ENCODE measurements around the gene LAMA3. TPM values are rescaled to one million over a fixed set of nuclear protein-coding genes. Genes with fewer than 3 reads are reported as not detected.
A peak's percentile ranks its signal among the peaks of the same experiment; 100 is the strongest.

LAMA3 gene
- total RNA-seq, 3 donors from 2014 or later = 0.08 to 0.20 (median 0.11) TPM

DNA sequence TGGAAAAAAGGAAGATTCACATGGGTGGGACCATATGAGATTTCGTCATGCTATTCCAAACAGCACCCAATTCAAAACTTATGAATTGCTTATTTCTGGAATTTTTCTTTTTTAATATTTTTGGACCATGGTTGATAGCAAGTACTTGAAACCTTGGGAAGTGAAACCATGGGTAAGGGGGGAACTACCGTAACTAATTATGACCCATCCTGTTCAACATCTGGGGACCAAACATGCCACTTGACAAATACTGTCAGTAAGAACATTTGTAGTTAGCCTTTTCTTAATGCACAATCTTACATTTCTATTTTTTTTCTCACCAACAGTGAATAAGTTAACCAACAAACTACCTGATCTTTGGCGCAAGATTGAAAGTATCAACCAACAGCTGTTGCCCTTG is 219.6 kb downstream of the LAMA3 start:
- H3K36me3 Mint-ChIP-seq (ENCODE audit: insufficient read depth) = no peaks in the 10 kb centered on the region
- DNase-seq (no peak), ATAC-seq (no peak)
- H3K9me3 Mint-ChIP-seq = no peaks in the 10 kb centered on the region
- H3K4me1 Mint-ChIP-seq (ENCODE audit: low read depth) = no peaks in the 10 kb centered on the region
- no peaks in the 10 kb centered on the region for H3K27me3 Mint-ChIP-seq (ENCODE audit: low read depth)
- no peak overlapping the region for H3K4me3 Mint-ChIP-seq

DNA sequence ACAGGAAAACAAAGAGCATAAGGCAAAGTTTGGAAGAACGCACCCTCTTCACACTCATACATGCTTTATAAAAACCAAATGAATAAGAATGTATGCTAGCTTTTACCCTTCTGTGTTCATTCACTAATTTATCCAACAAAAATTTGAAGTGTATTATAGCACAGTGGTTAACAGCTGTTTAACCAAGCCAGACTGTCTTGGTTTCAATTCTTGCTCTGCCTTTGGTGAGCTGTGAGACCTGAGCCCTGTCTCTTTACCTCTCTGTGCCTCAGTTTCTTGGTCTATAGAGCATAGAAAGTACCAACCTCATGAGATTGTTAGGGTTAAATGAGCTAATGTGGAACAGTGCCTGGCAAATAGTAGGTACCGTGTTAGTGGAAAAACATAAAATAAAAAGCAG is 220.8 kb downstream of the LAMA3 start:
- no peaks in the 10 kb centered on the region for H3K9me3 Mint-ChIP-seq
- DNase-seq (no peak), ATAC-seq (no peak)
- no peaks in the 10 kb centered on the region for H3K4me1 Mint-ChIP-seq (ENCODE audit: low read depth)
- no peaks in the 10 kb centered on the region for H3K27me3 Mint-ChIP-seq (ENCODE audit: low read depth)
- no peak overlapping the region for H3K4me3 Mint-ChIP-seq
- no peaks in the 10 kb centered on the region for H3K36me3 Mint-ChIP-seq (ENCODE audit: insufficient read depth)

DNA sequence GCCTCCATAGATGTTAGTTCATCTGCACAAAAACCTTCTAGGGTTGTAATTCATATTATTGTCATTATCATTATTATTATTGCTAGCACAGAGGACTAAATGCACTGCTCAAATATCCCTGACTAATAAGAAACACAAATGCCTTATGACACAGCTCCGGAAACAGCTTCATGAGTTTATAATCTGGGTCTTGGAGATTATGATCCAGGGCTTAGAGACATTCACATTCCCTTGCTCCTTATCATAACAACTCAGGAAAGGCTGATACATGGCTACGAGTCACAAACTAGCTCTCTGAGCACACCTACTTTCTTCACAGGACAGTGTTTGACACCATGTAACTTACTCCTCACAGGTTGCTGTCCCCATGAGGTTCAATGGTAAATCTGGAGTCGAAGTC is 223.1 kb downstream of the LAMA3 start:
- H3K36me3 Mint-ChIP-seq (ENCODE audit: insufficient read depth) = no peaks in the 10 kb centered on the region
- ATAC-seq = no peak

DNA sequence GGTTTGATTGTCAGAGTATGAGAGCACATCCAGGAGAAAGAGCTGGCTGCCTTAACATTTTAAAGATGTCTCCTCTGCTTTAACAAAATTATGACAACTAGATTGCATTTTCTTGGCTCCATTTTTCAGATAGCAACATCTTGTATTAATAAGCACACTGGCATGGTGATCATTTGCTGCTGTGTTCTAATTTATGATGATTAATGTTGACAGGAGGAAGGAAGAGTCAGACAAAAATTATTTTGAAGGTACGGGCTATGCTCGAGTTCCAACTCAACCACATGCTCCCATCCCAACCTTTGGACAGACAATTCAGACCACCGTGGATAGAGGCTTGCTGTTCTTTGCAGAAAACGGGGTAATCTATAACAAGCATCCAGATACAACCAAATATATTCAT is 227.1 kb downstream of the LAMA3 start:
- ATAC-seq (no peak), DNase-seq (no peak)
- H3K4me1 Mint-ChIP-seq (ENCODE audit: low read depth) = peaks cover 22% of the 10 kb centered on the region
- H3K27me3 Mint-ChIP-seq (ENCODE audit: low read depth) = no peaks in the 10 kb centered on the region
- H3K36me3 Mint-ChIP-seq (ENCODE audit: insufficient read depth) = no peaks in the 10 kb centered on the region
- no peaks in the 10 kb centered on the region for H3K9me3 Mint-ChIP-seq
- no peak overlapping the region for H3K4me3 Mint-ChIP-seq

More for the DNA sequence above, 223.1 kb downstream of the LAMA3 start:
- no peaks in the 10 kb centered on the region for H3K4me1 Mint-ChIP-seq (ENCODE audit: low read depth)
- no peak for DNase-seq
- H3K27me3 Mint-ChIP-seq (ENCODE audit: low read depth) = no peaks in the 10 kb centered on the region
- no peak overlapping the region for H3K4me3 Mint-ChIP-seq
- no peaks in the 10 kb centered on the region for H3K9me3 Mint-ChIP-seq

DNA sequence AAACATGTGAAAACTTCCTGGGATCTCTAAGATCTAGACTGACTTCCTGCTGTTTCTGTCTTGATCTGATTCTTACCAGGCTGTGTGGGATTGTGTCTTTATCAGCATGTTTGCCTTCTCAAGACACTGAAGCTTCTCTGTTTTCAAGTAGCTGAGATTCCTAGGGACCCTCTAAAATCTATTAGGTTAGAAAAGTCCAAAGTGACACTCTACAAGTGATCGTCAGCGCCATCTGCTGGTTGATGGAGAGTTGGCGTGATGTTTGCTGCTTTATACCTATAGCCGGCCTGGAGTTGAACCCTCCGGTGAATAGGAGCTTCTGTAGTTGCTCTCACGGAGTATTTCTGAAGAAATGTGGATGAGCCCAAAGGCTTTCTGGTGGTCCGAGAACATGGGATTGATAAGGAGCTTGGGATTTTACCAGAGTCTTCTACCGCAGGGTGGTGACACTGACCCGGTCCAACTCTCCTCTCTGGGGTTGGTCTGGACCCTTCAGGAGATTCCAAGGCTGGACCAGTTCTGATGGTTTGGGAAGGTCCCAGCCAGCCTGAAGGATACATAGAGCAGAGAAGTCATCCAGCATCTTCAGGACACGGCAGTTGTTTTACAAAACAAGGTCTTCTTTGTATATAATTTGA is 229.3 kb downstream of the LAMA3 start:
- DNase-seq (peak; percentile 81), ATAC-seq (peak; percentile 60 to 82)
- no peak overlapping the region for H3K4me3 Mint-ChIP-seq
- H3K36me3 Mint-ChIP-seq (ENCODE audit: insufficient read depth) = no peaks in the 10 kb centered on the region
- H3K4me1 Mint-ChIP-seq (ENCODE audit: low read depth) = peaks cover 29% of the 10 kb centered on the region
- no peaks in the 10 kb centered on the region for H3K9me3 Mint-ChIP-seq
- H3K27me3 Mint-ChIP-seq (ENCODE audit: low read depth) = no peaks in the 10 kb centered on the region

DNA sequence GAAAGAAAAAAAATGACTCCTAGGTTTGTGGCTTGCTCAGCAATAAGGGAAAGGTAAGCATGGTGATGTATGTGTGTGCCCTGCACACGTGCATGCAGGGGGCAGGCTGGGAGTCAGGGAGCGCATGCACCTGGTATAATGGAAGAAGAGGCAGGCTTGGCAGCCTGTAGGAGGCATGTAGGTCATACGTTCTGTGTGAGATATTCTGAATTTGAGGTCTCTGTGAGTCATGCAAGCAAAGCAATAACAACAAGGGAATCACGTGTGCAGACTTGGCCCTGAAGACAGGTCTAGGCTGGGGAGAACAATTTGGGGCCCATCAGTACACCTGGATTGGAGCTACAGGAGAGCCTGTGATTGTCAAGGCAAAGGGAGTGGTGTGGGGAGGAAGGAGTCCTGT is 230.8 kb downstream of the LAMA3 start:
- Mint-ChIP-seq H3K4me1 (ENCODE audit: low read depth) (peaks cover 29% of the 10 kb centered on the region), H3K9me3 (no peaks in the 10 kb centered on the region), H3K36me3 (ENCODE audit: insufficient read depth) (no peaks in the 10 kb centered on the region), H3K27me3 (ENCODE audit: low read depth) (no peaks in the 10 kb centered on the region), H3K4me3 (no peak overlapping the region)
- DNase-seq (no peak), ATAC-seq (peak; percentile 30 to 38)

DNA sequence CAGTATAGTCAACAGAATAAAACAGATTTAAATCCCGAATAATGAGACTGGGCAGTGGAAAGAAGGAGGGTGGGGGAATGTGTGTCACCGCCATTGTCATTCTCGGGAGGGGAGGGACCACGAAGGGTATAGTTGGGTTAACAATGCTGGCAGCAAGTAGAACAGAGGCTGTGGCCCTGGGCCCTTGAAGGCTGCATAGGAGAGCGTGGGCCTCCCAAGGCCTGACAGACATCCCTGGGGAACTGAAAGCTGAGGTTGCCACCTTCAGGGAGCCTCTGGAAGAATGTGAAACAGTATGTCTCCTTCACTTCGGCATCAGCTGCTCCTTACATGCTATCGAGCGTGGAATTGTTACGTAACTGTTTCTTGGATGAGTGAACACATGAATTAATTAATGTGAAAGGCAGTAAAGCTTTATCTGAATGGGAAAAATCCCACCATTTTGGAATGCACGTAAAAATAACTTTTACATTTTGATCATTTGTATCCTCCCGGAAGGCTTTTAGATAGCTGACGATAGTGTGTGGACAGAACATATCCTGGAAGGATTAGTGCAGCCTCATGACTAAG is 232.5 kb downstream of the LAMA3 start:
- ATAC-seq (no peak), DNase-seq (no peak)
- H3K27me3 Mint-ChIP-seq (ENCODE audit: low read depth) = no peaks in the 10 kb centered on the region
- no peaks in the 10 kb centered on the region for H3K36me3 Mint-ChIP-seq (ENCODE audit: insufficient read depth)
- peaks cover 29% of the 10 kb centered on the region for H3K4me1 Mint-ChIP-seq (ENCODE audit: low read depth)
- no peak overlapping the region for H3K4me3 Mint-ChIP-seq
- H3K9me3 Mint-ChIP-seq = no peaks in the 10 kb centered on the region

DNA sequence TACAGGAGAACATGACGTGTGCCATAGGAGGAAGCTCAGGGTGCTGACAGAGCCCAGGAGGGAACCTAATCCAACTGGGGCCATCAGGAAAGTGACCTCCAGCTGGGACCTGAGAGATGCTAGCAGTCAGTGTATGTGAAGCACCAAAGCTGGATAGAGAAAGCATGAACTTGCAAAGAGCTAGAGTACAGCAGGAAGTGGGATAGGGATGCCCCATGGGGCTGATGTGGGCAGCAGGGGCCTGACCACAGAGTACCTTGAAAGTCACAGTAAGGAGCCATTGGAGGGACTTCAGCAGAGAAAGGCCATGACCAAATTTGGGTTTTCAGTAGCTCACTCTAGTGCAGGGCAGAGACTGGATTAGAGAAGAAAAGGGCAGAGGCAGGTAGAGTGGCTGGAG is 233.7 kb downstream of the LAMA3 start:
- ATAC-seq (no peak), DNase-seq (no peak)
- no peak overlapping the region for H3K4me3 Mint-ChIP-seq
- H3K36me3 Mint-ChIP-seq (ENCODE audit: insufficient read depth) = no peaks in the 10 kb centered on the region
- no peaks in the 10 kb centered on the region for H3K9me3 Mint-ChIP-seq
- peaks cover 29% of the 10 kb centered on the region for H3K4me1 Mint-ChIP-seq (ENCODE audit: low read depth)
- H3K27me3 Mint-ChIP-seq (ENCODE audit: low read depth) = no peaks in the 10 kb centered on the region

DNA sequence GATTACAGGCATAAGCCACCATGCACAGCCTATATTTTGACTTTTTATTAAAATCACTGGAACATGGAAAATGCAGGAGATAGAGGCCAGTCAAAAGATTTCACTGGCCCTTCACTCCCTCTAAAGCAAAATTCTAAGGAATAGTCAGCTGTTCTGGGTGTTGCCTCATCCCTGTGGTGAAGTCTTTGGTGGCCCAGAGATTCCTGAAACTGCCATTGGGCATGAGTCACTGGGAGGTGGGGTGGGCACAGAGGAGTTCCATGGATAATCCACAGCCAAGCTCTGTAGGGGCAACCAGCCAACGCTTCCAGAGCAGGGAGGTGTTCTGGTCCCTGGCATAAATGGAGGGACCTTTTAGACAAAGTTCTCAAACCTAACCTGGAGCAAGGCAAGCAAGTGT is 235.6 kb downstream of the LAMA3 start:
- Mint-ChIP-seq H3K36me3 (ENCODE audit: insufficient read depth) (no peaks in the 10 kb centered on the region), H3K9me3 (no peaks in the 10 kb centered on the region), H3K4me1 (ENCODE audit: low read depth) (peaks cover 31% of the 10 kb centered on the region), H3K4me3 (no peak overlapping the region), H3K27me3 (ENCODE audit: low read depth) (no peaks in the 10 kb centered on the region)
- ATAC-seq (no peak), DNase-seq (no peak)

DNA sequence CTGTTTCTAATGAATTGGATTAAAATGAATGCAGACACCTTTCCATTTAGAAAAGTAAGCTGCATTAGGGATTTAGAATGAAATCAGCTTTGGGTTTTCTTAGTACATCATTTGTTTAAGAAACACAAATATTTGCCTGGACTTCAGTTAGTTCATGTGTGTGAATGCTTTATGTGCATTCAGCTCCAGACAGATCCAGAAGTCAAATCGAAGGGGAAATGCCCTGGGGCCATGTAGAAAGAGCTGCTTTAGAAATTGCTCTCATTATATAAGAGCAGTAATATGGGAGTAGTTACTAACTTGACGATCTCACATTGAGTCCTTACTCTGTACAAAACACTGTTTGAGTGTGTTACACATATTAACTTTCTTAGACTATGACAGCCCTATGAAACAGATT is 237.3 kb downstream of the LAMA3 start:
- peaks cover 30% of the 10 kb centered on the region for H3K4me1 Mint-ChIP-seq (ENCODE audit: low read depth)
- no peak overlapping the region for H3K4me3 Mint-ChIP-seq
- H3K9me3 Mint-ChIP-seq = no peaks in the 10 kb centered on the region
- H3K36me3 Mint-ChIP-seq (ENCODE audit: insufficient read depth) = no peaks in the 10 kb centered on the region
- DNase-seq (no peak), ATAC-seq (no peak)
- no peaks in the 10 kb centered on the region for H3K27me3 Mint-ChIP-seq (ENCODE audit: low read depth)

DNA sequence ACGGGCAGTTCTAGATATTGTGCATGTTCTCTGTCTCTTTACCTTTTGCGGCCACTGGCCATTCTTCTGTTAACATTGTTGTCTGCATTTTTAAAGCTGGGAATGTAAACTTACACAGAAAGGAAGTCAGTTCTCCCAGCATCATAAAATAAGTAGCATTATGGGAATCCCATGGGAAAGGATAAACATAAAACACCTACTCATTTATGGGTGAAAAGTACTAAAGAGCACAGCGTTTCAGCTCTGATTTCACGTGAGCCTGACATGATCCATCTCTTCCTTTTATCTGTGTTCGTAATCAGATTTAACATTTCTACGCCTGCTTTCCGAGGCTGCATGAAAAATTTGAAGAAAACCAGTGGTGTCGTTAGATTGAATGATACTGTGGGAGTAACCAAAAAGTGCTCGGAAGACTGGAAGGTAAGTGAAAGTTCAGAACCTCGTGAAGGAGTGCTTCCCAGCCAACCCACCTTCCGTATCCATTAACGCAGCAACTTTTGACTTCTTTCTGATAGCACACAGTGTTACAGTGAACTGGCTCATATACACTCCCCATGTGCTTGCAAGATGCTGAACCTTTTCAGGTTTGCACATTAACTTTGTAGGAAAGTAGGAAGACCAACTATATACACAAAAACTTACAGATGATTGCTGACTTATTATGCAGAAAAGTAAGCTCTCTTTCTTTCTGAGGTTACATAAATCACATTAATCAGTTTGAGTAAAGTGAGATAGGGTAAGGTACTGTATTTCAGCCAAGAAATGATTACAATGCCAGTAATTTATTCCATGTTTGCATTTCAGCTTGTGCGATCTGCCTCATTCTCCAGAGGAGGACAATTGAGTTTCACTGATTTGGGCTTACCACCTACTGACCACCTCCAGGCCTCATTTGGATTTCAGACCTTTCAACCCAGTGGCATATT is 238.8 kb downstream of the LAMA3 start:
- Mint-ChIP-seq H3K4me1 (ENCODE audit: low read depth) (peaks cover 23% of the 10 kb centered on the region), H3K4me3 (no peak overlapping the region), H3K27me3 (ENCODE audit: low read depth) (no peaks in the 10 kb centered on the region), H3K36me3 (ENCODE audit: insufficient read depth) (no peaks in the 10 kb centered on the region), H3K9me3 (no peaks in the 10 kb centered on the region)
- ATAC-seq = no peak
- DNase-seq = no peak

DNA sequence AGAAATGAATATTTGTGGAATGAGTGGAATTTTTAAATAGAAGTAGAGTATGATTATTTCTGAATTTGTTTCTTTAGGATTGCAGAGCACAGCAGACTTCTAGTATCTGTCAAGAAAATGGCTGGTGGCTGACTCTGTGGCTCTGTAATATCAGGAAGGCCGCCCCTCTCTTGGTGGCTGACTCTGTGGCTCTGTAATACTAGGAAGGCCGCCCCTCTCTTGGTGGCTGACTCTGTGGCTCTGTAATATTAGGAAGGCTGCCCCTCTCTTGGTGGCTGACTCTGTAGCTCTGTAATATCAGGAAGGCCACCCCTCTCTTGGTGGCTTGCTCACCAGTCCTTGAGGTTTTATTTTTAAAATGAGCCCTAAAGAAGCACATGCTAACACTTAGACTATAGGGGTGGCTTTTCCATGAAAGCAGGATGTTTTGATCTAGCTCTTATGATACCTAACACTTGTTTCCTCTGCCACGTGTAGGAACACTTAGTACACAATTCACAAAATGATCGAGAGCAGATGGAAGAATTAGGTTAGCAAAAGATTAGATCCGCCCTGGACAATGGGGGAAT is 240.2 kb downstream of the LAMA3 start:
- Mint-ChIP-seq H3K9me3 (no peaks in the 10 kb centered on the region), H3K4me3 (no peak overlapping the region), H3K27me3 (ENCODE audit: low read depth) (no peaks in the 10 kb centered on the region), H3K36me3 (ENCODE audit: insufficient read depth) (no peaks in the 10 kb centered on the region), H3K4me1 (ENCODE audit: low read depth) (peaks cover 30% of the 10 kb centered on the region)
- ATAC-seq (peak in 1 of 2 donors; percentile 55), DNase-seq (no peak)

DNA sequence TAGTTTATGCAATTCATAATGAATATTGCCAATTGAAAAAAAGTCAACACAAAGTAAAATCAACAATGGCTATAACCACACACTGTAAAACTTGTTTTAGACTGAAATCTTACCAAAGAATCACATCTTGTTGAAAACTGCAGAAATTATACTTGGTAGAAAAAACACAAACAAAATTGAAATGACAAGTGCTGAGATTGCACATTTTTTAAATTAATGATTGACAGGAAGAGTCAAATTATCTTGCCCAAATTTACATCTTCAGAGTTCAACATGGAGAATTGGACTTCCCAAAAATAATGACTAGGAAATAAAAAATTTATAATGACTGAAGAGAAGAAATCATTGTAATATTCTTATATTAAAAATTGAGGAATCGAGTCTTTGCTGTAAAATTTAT is 240.7 kb downstream of the LAMA3 start:
- no peak for ATAC-seq
- no peaks in the 10 kb centered on the region for H3K27me3 Mint-ChIP-seq (ENCODE audit: low read depth)
- DNase-seq = no peak
- H3K9me3 Mint-ChIP-seq = no peaks in the 10 kb centered on the region
- no peaks in the 10 kb centered on the region for H3K36me3 Mint-ChIP-seq (ENCODE audit: insufficient read depth)
- H3K4me1 Mint-ChIP-seq (ENCODE audit: low read depth) = peaks cover 35% of the 10 kb centered on the region
- no peak overlapping the region for H3K4me3 Mint-ChIP-seq

DNA sequence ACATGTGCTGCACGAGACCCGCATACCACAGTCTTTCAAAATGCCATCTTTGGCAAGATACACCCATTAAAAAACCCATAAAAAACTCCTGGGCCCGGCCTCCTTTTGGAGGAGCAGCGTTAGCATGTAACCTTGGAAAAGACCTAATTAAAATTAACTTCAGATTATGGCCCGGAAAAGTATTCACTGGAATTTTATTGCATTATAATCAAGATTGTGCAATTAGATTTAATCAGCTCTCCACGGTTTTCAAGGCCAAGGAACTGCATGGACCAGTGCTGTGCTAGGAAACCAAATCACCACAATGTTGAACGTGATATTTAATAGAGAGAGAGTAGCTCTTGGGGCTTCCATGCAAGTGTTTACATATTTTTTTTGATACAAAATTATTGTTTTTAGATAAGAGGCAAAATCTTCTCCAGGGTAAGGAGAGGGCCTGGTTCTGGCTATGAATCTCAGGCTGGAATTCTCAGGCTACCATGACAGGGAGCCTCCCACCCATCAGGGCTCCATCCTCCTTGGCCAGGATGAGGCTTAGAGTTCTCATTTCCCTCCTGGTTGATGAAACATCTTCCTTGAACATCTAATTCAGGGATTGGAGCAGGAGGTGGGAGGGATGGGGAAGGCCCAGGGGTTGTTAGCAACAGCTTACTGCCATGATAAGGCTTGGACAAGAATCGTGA is 243.3 kb downstream of the LAMA3 start:
- no peak overlapping the region for H3K4me3 Mint-ChIP-seq
- H3K9me3 Mint-ChIP-seq = no peaks in the 10 kb centered on the region
- ATAC-seq = no peak
- H3K27me3 Mint-ChIP-seq (ENCODE audit: low read depth) = no peaks in the 10 kb centered on the region
- H3K36me3 Mint-ChIP-seq (ENCODE audit: insufficient read depth) = no peaks in the 10 kb centered on the region
- no peak for DNase-seq
- peaks cover 57% of the 10 kb centered on the region for H3K4me1 Mint-ChIP-seq (ENCODE audit: low read depth)

All from activated T-cell treated with anti-CD3 and anti-CD28 coated beads, Interleukin-2, amount 50 U/mL, for 4 hours (primary cell).